GM12878 (cell line): ENCODE measurements around the gene TBC1D2B. TPM values are rescaled to one million over a fixed set of nuclear protein-coding genes. Genes with fewer than 3 reads are reported as not detected.
A peak's percentile ranks its signal among the peaks of the same experiment; 100 is the strongest.

Experiments used
- BMI1 ChIP-seq: fragments of 450-650 bp; IDR thresholded peaks from 2 replicates; pipeline ENCODE4 v1.6.1; 2016; ENCODE audit warnings: mild to moderate bottlenecking, moderate library complexity, borderline replicate concordance
- CBX5 ChIP-seq: sonication (generic); IDR thresholded peaks from 2 replicates; pipeline ENCODE4 v1.6.1; 2016; ENCODE audit warnings: low read depth, moderate library complexity, mild to moderate bottlenecking, inconsistent platforms
- CREB1 ChIP-seq: IDR thresholded peaks from 2 replicates; pipeline ENCODE4 v1.6.1; 2012; ENCODE audit warnings: low read depth, mild to moderate bottlenecking, inconsistent platforms
- E2F8 ChIP-seq: fragments of 450-650 bp; IDR thresholded peaks from 2 replicates; pipeline ENCODE4 v1.6.1; 2018; ENCODE audit warnings: mild to moderate bottlenecking, low read depth, moderate library complexity; ENCODE audit not compliant: partially characterized antibody
- HDAC6 ChIP-seq: fragments of 200-600 bp; sonication (generic); IDR thresholded peaks from one replicate; pipeline ENCODE4 v1.8.0; 2017; ENCODE audit warnings: antibody characterized with exemption; ENCODE audit not compliant: unreplicated experiment
- HSF1 ChIP-seq: fragments of 150-350 bp; IDR thresholded peaks from 2 replicates; pipeline ENCODE4 v1.6.1; 2014; ENCODE audit warnings: mild to moderate bottlenecking, low read depth, low read length
- IKZF1 ChIP-seq: fragments of 450-650 bp; conservative IDR thresholded peaks from 2 replicates; pipeline ENCODE4 v1.6.1; 2017; ENCODE audit warnings: antibody characterized with exemption, mild to moderate bottlenecking
- JUNB ChIP-seq: IDR thresholded peaks from 2 replicates; pipeline ENCODE4 v1.6.1; 2016; ENCODE audit warnings: antibody characterized with exemption, mild to moderate bottlenecking
- KLF5 ChIP-seq: fragments of 450-650 bp; IDR thresholded peaks from 2 replicates; pipeline ENCODE4 v1.6.1; 2014; ENCODE audit warnings: mild to moderate bottlenecking; ENCODE audit not compliant: partially characterized antibody
- LARP7 ChIP-seq: fragments of 450-650 bp; IDR thresholded peaks from 2 replicates; pipeline ENCODE4 v1.6.1; 2017; ENCODE audit warnings: mild to moderate bottlenecking
- NKRF ChIP-seq: fragments of 450-650 bp; conservative IDR thresholded peaks from 2 replicates; pipeline ENCODE4 v1.6.1; 2017; ENCODE audit warnings: mild to moderate bottlenecking, moderate library complexity
- PRDM15 ChIP-seq: fragments of 450-650 bp; formaldehyde crosslinking; IDR thresholded peaks from 2 replicates; pipeline ENCODE4 v1.4.0; 2020; ENCODE audit warnings: mild to moderate bottlenecking, moderate library complexity
- RELA ChIP-seq: fragments of 450-650 bp; IDR thresholded peaks from 2 replicates; pipeline ENCODE4 v1.8.0; 2014; ENCODE audit warnings: borderline replicate concordance; ENCODE audit not compliant: partially characterized antibody
- RFX5 ChIP-seq: IDR thresholded peaks from 2 replicates; pipeline ENCODE4 v1.6.1; 2011; ENCODE audit warnings: low read depth, low read length, improper control_type of control experiment
- SMARCA5 ChIP-seq: fragments of 450-650 bp; IDR thresholded peaks from 2 replicates; pipeline ENCODE4 v1.6.1; 2017; ENCODE audit warnings: mild to moderate bottlenecking
- SMC3 ChIP-seq: IDR thresholded peaks from 2 replicates; pipeline ENCODE4 v1.6.1; 2011; ENCODE audit warnings: low read length, improper control_type of control experiment, borderline replicate concordance
- SREBF2 ChIP-seq: IDR thresholded peaks from 2 replicates; pipeline ENCODE4 v1.6.1; 2012; ENCODE audit warnings: mild to moderate bottlenecking, low read length
- USF1 ChIP-seq: IDR thresholded peaks from 2 replicates; pipeline ENCODE4 v1.6.1; 2011; ENCODE audit warnings: borderline replicate concordance, low read depth, mild to moderate bottlenecking, moderate library complexity, mixed read lengths, low read length; ENCODE audit not compliant: insufficient read depth; ENCODE audit errors: extremely low read length
- YY1 ChIP-seq: IDR thresholded peaks from 2 replicates; pipeline ENCODE4 v1.6.1; 2011; ENCODE audit warnings: low read depth, mild to moderate bottlenecking, low read length
- ZNF24 ChIP-seq: fragments of 450-650 bp; IDR thresholded peaks from 2 replicates; pipeline ENCODE4 v1.6.1; 2017; ENCODE audit warnings: antibody characterized with exemption, mild to moderate bottlenecking
- polyA plus RNA-seq, 11 experiments: library from polyadenylated mRNA; depleted of rRNA in 4 of 11; unstranded in 6 of 11; stranded (reverse) in 5 of 11; fragments of >200 nt; fragmentation: Nextera tagmentation in 4 of 11; fragmentation: Illumina TruSeq in 1 of 11; extraction: Ambion mirVana in 4 of 11; extraction: Trizol in 1 of 11; gene quantifications; 1 replicate in 1 of 11; 2 replicates in 10 of 11; pipeline versions ENCODE4 v1.2.1 to v1.2.3, GENCODE V29; 2011 to 2016; ENCODE audit warnings: inconsistent platforms in 2 of 11, missing spikeins in 2 of 11, low read depth in 1 of 11
- total RNA-seq, 4 experiments: library from RNA; depleted of rRNA in 3 of 4; stranded (reverse); fragments of >200 nt in 3 of 4; fragmentation: Illumina TruSeq in 1 of 4; extraction: Trizol in 1 of 4; gene quantifications; 2 replicates each; pipeline versions ENCODE4 v1.2.1 to v1.2.3, GENCODE V29; 2013 to 2021

TBC1D2B gene
- total and polyA plus RNA-seq, 10 of the 15 experiments (the other 5 are each of a cell fraction or from before 2014, with no cell fraction given): 1.3 to 53.4 (median 19.4) TPM

GRCh38 chr15:78087951-78088772, 10.7 kb upstream of the TBC1D2B start (continued):
- TF ChIP-seq CBX5 (no peak), HDAC6 (no peak), USF1 (no peak), NKRF (no peak), BMI1 (no peak), HSF1 (no peak), KLF5 (no peak), SMARCA5 (0 out of 2 replicates have a peak, but pooled peaks have one; percentile 35), JUNB (no peak), SMC3 (no peak), ZNF24 (no peak), YY1 (no peak), LARP7 (no peak), CREB1 (no peak), RELA (no peak), RFX5 (no peak), PRDM15 (no peak), E2F8 (no peak), SREBF2 (no peak), IKZF1 (peak; percentile 75)
